Fibroblast of skin of scalp (primary cell): ENCODE measurements around the gene CD38.
A peak's percentile ranks its signal among the peaks of the same experiment; 100 is the strongest.
"Not testable (repeated sequence)": the region's sequence is repeated elsewhere in the genome, so short reads cannot be mapped to it uniquely, and the experiment has no call there.

ENCODE experiments used
- DNase-seq: peaks from one replicate; pipeline ENCODE4 v3.0.0-alpha.2; 2013

Gene CD38

GRCh38 chr4:15762460-15762859 lies 15.7 kb upstream of the CD38 start:
- DNase-seq: not testable (repeated sequence)

- no peak for DNase-seq
Observed at GRCh38 chr4:15765391-15765790, 12.7 kb upstream of the CD38 start.

- no peak for DNase-seq
Observed at GRCh38 chr4:15765910-15766697, 12.0 kb upstream of the CD38 start.

- DNase-seq: no peak
Observed at GRCh38 chr4:15766821-15767220, 11.3 kb upstream of the CD38 start.

- no peak for DNase-seq
Observed at GRCh38 chr4:15769202-15769601, 8.9 kb upstream of the CD38 start.

GRCh38 chr4:15771216-15772058 lies 6.7 kb upstream of the CD38 start:
- no peak for DNase-seq

GRCh38 chr4:15774020-15774420 lies 4.1 kb upstream of the CD38 start:
- DNase-seq: no peak

GRCh38 chr4:15776871-15777648 lies 1.1 kb upstream of the CD38 start:
- DNase-seq: no peak

- no peak for DNase-seq
Observed at GRCh38 chr4:15777697-15778288, 335 bp upstream of the CD38 start.

GRCh38 chr4:15779306-15779705 lies 1.2 kb downstream of the CD38 start:
- DNase-seq: peak; percentile 48

GRCh38 chr4:15779809-15780208 lies 1.7 kb downstream of the CD38 start:
- DNase-seq: no peak

GRCh38 chr4:15781427-15782095 lies 3.4 kb downstream of the CD38 start:
- DNase-seq: no peak

- no peak for DNase-seq
Observed at GRCh38 chr4:15783676-15784075, 5.5 kb downstream of the CD38 start.

GRCh38 chr4:15784959-15785634 lies 7.0 kb downstream of the CD38 start:
- no peak for DNase-seq

GRCh38 chr4:15786743-15787142 lies 8.6 kb downstream of the CD38 start:
- no peak for DNase-seq

- DNase-seq: no peak
Observed at GRCh38 chr4:15792974-15793373, 14.8 kb downstream of the CD38 start.

- DNase-seq: no peak
Observed at GRCh38 chr4:15793506-15794363, 15.6 kb downstream of the CD38 start.

GRCh38 chr4:15794426-15794825 lies 16.3 kb downstream of the CD38 start:
- DNase-seq: no peak

- DNase-seq: no peak
Observed at GRCh38 chr4:15794905-15795304, 16.8 kb downstream of the CD38 start.

GRCh38 chr4:15797320-15797719 lies 19.2 kb downstream of the CD38 start:
- no peak for DNase-seq
